ENCODE data around the gene SNCG. TPM values are rescaled to one million over a fixed set of nuclear protein-coding genes. Genes with fewer than 3 reads are reported as not detected.

SNCG gene
- polyA plus RNA-seq, 1 donor: 12.4 TPM

GRCh38 chr10:86960003-86960862, 1.8 kb downstream of the SNCG start:
- no peak for DNase-seq

GRCh38 chr10:86960863-86961434, 2.5 kb downstream of the SNCG start:
- no peak for DNase-seq

- DNase-seq: no peak
Observed at GRCh38 chr10:86961481-86962091, 3.2 kb downstream of the SNCG start.

GRCh38 chr10:86962136-86962980, 4.0 kb downstream of the SNCG start:
- DNase-seq: no peak

- no peak for DNase-seq
Observed at GRCh38 chr10:86962981-86963310, 4.5 kb downstream of the SNCG start.

- no peak for DNase-seq
Observed at GRCh38 chr10:86963341-86963919, 5.0 kb downstream of the SNCG start.

GRCh38 chr10:86964061-86964846, 5.9 kb downstream of the SNCG start:
- no peak for DNase-seq

GRCh38 chr10:86964847-86965190, 6.4 kb downstream of the SNCG start:
- DNase-seq: no peak

GRCh38 chr10:86965986-86966654, 7.7 kb downstream of the SNCG start:
- DNase-seq: no peak

GRCh38 chr10:86967481-86967941, 9.1 kb downstream of the SNCG start:
- DNase-seq: no peak

- no peak for DNase-seq
Observed at GRCh38 chr10:86968271-86968993, 10.0 kb downstream of the SNCG start, which contains the start of gene ADIRF. ADIRF (plus strand) TSS chr10:86968482; CDS start chr10:86968545, 63 bp downstream.

- no peak for DNase-seq
Observed at GRCh38 chr10:86968994-86969355, 10.6 kb downstream of the SNCG start.

- DNase-seq: no peak
Observed at GRCh38 chr10:86969421-86970041, 11.1 kb downstream of the SNCG start.

GRCh38 chr10:86970162-86970981, 12.0 kb downstream of the SNCG start:
- DNase-seq: no peak

- DNase-seq: peak; percentile 55
Observed at GRCh38 chr10:86970982-86971231, 12.5 kb downstream of the SNCG start.

GRCh38 chr10:86971232-86971991, 13.0 kb downstream of the SNCG start:
- DNase-seq: peak; percentile 71

- no peak for DNase-seq
Observed at GRCh38 chr10:86972613-86973380, 14.4 kb downstream of the SNCG start.

Data from left kidney (tissue), 2 donors.